GM12865 (cell line): ENCODE measurements around the gene VIM.

Source experiments
- DNase-seq: peaks from one replicate; pipeline ENCODE4 v3.0.0; 2010; ENCODE audit warnings: low read depth
- H3K4me3 ChIP-seq: 2 replicates; pipeline ENCODE4 v1.5.1; 2011; ENCODE audit warnings: mild to moderate bottlenecking, low read depth, low read length, control low read depth
- CTCF ChIP-seq: IDR thresholded peaks from 2 replicates; pipeline ENCODE4 v1.5.1; 2011; ENCODE audit warnings: low read length, control low read depth, low read depth, inconsistent platforms; ENCODE audit not compliant: insufficient read depth; ENCODE audit errors: missing control alignments

The VIM gene

GRCh38 chr10:17220652-17221100, 7.4 kb upstream of the VIM start:
- DNase-seq: no peak
- H3K4me3 ChIP-seq: no peak overlapping the region
- TF ChIP-seq CTCF: no peak

- no peak for TF ChIP-seq CTCF
- no peak overlapping the region for H3K4me3 ChIP-seq
- DNase-seq: no peak
Measured at GRCh38 chr10:17222329-17222728, 5.7 kb upstream of the VIM start.

- no peak for DNase-seq
- TF ChIP-seq CTCF: no peak
- H3K4me3 ChIP-seq: no peak overlapping the region
Measured at GRCh38 chr10:17225808-17226207, 2.2 kb upstream of the VIM start.

GRCh38 chr10:17226891-17227303, 1.1 kb upstream of the VIM start:
- no peak overlapping the region for H3K4me3 ChIP-seq
- DNase-seq: no peak
- TF ChIP-seq CTCF: no peak

GRCh38 chr10:17227367-17228090, 512 bp upstream of the VIM start:
- peak overlapping the region; percentile 67 for H3K4me3 ChIP-seq

GRCh38 chr10:17229016-17229716, 1.1 kb downstream of the VIM start:
- DNase-seq: peak; percentile 56
- peak overlapping the region; percentile 67 for H3K4me3 ChIP-seq
- no peak for TF ChIP-seq CTCF

More at GRCh38 chr10:17227367-17228090, 512 bp upstream of the VIM start:
- DNase-seq: peak; percentile 67
- TF ChIP-seq CTCF: peak; percentile 19
